GDM1 (cell line): ENCODE measurements around the gene ST3GAL2.
"Not testable (repeated sequence)": the region's sequence is repeated elsewhere in the genome, so short reads cannot be mapped to it uniquely, and the experiment has no call there.

Experiments
- DNase-seq: peaks from one replicate; lab custom pipeline; 2025; lab: John Stamatoyannopoulos, UW

Gene ST3GAL2

DNA sequence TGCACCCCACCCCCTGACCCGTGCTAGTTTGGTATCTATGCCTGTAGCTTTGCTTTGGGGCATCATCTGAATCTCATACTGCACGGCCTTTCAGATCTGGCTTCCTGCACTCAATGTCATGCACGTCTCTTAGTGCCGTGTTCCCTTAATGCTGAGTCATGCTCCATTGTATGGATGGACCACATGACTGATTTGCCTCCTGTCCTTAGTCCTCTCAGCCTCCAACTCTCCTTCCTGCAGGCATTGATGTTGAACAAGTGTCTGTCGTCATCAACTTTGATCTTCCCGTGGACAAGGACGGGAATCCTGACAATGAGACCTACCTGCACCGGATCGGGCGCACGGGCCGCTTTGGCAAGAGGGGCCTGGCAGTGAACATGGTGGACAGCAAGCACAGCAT, 106.2 kb downstream of the ST3GAL2 start:
- DNase-seq: not testable (repeated sequence)

DNA sequence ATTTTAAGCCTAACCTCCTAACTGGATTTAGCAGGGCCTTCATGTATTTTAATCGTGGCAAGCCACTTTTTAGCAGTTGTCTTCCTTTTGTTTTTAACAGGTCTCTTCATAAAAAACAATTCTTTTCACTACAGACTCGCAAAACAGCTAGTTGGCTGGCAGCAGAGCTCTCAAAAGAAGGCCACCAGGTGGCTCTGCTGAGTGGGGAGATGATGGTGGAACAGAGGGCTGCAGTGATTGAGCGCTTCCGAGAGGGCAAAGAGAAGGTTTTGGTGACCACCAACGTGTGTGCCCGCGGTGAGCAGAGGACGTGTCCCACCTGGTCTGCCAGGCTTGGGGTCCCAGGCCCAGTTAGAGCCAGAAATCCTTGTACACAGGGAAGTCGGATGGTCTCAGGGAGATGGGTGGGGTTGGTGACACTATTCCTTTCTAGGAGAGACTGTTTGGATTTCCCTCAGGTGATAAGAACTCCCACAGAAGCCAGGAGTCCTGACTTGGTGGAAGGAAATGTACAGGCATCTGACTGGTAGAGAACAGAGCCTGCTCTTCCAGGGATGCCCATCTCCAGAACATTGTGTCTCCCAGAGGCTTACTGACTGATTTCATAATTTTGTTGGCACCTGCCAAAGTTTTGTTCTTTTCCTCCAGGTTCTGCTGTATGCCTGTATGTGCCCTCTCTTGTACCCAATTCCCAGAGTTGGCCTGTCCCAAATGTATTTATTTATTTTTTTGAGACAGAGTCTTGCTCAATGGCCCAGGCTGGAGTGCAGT, 107.1 kb downstream of the ST3GAL2 start:
- DNase-seq: no peak

DNA sequence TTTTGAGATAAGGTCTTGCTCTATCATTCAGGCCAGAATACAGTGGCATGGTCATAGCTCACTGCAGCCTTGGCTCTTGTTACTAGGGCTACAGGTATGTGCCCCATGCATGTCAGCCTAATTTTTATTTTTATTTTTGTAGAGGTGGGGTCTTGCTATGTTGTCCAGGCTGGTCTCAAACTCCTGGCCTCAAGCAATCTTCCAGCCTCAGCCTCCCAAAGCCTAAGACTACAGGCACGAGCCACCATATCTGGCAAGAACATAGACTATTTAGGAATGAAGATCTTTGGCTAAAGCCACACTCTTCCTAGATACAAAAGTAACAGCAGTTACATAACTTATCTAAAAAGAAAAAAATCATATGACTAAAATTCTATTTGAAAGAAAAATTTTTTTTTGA, 107.8 kb downstream of the ST3GAL2 start:
- DNase-seq: no peak
